Stimulated activated CD4-positive, alpha-beta T cell treated with anti-CD3 and anti-CD28 coated beads, Interleukin-4, amount 100 ng/mL, for 24 hours (primary cell): ENCODE results near the gene RRP36.
"Not testable (repeated sequence)": the region's sequence is repeated elsewhere in the genome, so short reads cannot be mapped to it uniquely, and the experiment has no call there.

Experiments
- DNase-seq: peaks from one replicate; pipeline ENCODE4 v3.0.0-alpha.2; 2020

The RRP36 gene, protein sequence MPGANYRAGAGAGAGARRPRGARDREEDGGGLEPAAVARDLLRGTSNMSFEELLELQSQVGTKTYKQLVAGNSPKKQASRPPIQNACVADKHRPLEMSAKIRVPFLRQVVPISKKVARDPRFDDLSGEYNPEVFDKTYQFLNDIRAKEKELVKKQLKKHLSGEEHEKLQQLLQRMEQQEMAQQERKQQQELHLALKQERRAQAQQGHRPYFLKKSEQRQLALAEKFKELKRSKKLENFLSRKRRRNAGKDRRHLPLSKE

DNA sequence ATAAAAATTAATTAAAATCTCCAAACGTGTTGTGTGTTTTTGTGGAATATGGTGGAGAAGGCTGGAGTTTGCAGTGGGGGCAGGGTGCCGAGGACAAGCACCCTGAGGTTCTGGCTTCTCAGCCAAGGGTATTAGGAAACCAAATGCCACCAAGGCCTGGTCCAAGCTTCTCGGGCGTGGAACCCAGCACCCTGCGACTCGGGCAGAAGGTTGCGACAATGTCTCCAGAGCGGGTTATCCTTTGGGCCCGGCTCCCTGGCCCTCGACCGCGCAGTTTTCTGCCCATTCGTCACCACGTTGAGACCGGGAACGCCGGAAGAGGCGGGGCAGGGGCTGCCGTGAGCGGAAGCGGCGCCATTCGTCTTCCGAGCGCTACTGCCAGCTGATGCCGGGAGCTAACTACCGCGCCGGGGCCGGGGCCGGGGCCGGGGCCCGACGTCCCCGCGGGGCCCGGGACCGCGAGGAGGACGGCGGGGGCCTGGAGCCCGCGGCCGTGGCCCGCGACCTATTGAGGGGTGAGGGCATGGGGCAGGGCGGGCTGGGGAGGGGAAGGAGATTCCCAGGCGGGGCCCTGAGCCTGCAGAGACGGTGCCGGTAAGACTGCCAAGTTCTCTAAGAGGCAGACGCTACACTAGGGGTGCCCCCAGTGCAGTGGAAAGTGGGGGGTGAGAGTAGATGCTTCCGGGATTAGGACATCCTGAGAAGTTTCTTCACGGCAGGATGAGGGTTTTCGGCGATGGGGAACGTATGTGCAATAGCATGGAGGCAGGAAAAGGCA lies at the start of gene RRP36:
Gene RRP36, plus strand, starts transcription at position 354 of the 778 bp plus-strand sequence. Its CDS starts 32 bp downstream, at position 386.
- peak; percentile 80 for DNase-seq

DNA sequence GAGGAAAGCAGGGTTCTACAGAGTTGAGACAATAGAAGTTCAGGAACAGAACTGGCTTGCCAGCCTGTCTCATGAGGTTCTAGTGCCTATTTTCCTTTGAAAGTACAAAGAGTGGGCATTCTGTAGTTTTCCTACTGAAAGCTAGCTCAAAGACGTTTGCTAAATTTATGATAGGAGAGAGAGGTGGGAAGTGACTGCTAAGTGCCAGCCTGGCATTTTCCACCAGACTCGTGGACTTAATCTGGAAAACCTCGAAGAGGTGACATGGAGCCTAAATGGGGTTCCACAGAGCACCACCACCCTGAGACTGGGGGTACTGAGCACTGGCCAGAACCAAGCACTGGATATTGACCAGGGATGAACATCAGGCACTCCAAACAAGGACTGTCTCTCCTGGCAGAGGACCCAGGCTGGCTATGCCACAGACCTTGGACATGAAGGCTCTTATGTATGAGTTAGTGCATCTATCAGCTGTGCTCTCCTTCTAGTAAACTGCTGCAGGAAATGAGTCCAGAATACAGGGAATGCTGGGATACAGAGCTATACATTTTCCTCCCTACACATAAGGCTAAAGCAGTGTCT lies 49.6 kb upstream of the RRP36 start:
- no peak for DNase-seq

DNA sequence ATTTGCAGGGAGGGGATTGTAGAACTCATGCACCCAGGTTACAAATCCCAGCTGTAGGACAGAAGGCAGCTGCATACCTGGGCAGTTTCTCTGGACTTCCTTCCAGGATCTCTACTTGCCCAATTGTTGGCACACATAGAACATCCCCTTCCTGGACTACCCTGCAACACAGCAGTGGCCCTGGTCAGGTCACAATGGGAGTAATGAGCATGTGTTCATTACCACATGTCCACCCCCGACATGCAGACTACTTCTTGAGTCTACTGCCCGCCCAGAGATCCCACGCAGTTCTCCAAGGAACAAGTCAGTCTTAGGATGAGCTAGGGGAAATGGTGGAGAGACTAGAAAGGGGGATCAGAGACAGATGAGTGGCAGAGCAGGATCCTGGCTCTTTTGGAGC lies 47.5 kb upstream of the RRP36 start:
- DNase-seq: no peak

DNA sequence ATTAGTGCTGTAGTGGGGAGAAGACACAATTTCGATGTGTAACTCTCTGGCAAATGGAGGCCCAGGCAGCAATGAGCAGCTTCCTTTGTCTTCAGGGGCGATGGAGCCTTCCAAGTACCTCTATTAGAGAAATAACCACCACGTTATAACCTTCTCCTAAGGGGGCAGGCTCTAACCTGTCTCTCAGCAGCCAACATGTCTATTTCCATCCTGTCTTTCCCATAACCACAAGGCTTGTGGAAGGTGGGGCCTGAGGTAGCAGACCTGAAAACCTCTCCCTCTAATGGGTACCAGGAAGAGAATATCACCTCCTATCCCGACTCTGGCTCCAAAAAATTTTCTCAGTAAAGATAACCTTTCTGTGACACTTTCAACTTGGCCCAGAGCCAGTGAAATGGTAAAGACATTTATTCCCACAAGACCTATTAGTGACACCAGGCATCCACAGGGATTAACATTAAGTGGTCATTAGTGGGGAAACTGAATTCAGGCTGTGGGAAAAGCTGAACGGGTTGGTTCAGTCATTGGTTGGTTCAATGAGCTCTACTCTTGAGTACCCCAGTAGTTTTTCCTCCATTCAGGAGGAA lies 46.4 kb upstream of the RRP36 start:
- no peak for DNase-seq

DNA sequence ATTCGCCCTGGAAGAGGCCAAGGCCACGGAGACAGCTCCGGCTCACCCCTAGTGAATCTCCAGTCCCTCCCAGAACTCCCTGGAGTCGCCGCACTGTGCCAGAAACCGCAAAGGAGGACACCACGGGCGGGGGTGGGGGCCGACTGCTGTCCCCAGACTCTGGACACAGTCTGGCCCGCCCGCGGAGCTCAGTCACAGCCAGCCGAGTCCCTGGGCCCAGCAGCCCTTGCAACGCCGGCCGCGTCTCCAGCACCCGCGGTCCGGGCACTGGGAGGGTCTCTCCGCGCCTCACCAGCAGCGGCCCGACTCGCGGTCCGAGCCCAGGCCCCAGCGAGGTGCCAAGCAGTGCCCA lies 43.0 kb upstream of the RRP36 start:
- DNase-seq: peak; percentile 23

DNA sequence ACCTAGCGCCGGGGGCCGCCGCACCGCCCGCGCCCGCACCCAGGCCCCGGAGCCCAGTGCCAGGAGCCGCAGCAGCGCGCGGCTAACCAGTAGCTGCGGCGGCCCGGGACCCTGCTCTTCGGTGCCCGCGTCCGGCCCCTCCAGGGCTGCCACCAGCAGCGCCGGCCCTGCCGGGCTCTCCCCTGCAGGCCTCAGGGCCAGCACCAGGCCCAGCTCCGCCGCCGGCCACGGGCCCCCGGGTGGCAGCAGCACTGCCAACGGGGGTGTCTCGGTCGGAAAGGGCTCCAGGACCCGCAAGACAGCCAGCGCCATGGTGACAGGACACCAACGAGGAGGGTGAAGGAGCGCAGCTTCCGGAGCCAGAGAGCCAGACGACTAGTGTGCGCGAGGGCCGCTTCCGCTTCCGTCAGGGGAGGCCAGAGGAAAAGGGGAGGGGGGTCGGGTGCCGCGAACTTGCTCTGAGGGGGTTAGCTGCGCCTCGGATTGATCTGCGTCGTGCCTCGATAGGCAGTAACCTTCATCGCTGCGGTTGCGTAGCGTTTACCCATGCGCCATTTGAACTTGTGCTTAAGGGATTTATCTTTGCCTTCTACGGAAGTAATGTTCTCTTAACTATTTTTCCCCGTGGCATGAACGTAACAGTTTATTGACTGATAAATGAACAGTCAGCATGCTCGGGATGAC lies 42.4 kb upstream of the RRP36 start, which contains the start of gene PEX6:
Gene PEX6, minus strand, starts transcription at position 343 of the 684 bp plus-strand sequence. Its CDS starts 31 bp downstream, at position 312.
- DNase-seq: peak; percentile 90

DNA sequence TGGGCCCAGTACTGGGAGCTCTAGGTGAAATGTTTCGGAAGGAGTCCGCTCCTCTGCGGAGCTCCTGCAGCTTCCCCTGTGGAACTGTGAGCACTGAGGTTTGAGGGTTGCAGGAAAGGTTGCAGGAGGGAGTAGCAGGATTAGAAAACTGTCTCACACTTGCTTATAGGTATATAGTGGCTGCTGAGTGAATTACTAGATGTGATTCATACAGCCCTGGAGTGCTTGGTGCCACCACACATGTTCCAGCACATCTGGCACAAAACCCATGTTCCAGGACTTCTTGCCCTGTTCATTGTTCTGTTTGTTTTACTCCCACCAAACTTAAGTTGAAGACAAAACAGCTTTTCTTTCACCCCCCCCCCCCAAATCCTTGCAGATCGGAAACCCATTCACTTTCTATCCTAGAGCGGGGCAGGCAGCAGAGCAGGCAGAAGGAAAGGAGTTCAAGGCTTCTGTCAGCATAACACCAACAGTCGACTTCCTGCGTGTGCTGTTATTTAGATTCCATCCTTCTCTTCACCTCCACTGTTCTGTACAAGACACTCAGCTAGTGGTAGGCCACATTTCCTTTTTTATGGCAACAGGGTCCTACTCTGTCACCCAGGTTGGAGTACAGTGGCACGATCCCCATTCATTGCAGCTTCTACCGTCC lies 41.8 kb upstream of the RRP36 start:
- DNase-seq: no peak

DNA sequence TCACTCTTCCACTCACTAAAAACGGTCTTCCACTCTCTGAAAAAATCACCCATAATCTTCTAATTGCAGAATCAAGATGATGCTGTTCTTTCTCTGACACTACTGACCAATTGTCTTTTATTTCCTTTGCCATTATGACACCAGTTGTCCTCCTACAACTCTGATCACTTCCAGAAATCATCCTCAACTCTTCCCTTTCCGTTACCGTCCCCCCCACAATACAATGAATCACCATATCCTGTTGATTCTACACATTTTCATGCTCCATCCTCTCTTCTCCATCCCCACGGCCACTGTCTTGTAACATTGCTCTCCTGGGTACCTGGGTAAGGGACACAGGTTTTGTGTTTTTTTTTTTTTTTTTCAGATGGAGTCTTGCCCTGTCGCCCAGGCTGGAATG lies 39.6 kb upstream of the RRP36 start:
- no peak for DNase-seq

DNA sequence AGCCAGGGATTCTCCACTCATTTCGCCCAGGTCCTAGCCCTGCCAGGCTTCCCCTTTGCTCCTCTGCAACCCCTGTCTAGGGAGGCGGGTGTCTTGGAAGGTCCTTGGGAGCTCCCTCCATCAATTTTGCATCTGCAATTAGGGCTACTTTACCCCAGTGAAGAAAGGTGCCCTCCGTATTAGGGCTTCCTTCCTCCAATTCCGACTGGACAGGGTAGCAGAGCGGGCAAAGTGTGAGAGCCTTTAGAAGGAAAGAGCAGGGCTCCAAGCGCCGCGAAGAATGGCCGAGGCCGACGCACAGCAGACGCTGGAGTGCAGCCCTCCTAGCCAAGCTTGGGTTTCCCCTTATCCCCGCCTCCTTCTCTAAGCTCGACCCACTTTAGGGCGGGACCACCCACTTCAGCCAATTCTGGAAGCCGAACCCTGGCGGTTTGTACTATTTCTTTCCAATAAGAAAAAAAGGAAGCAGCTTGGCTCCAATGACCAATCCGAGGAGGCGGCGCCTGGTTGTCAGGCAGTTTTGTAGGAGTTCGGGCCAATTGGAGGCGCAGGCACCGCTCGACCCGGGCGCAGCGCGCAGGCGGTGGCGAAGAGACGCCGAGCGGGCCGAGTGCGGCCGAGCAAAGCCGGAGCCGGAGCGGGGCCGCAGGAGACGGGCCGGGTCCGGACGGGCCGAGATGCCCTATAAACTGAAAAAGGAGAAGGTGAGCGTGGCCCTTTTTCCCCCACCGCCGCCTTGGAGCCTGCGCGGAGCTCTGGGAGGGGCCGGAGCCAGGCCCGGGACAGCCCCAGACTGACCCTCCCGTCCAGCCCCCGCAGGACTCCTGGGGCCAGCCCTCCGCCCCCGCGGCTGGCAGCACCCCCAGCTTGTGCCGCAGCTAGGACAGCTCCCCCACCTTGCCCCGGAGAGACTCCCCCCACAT lies 37.2 kb upstream of the RRP36 start, which contains the start of gene PPP2R5D:
Gene PPP2R5D, plus strand, starts transcription at position 570 of the 923 bp plus-strand sequence. Its CDS starts 108 bp downstream, at position 678.
- DNase-seq: peak; percentile 98

DNA sequence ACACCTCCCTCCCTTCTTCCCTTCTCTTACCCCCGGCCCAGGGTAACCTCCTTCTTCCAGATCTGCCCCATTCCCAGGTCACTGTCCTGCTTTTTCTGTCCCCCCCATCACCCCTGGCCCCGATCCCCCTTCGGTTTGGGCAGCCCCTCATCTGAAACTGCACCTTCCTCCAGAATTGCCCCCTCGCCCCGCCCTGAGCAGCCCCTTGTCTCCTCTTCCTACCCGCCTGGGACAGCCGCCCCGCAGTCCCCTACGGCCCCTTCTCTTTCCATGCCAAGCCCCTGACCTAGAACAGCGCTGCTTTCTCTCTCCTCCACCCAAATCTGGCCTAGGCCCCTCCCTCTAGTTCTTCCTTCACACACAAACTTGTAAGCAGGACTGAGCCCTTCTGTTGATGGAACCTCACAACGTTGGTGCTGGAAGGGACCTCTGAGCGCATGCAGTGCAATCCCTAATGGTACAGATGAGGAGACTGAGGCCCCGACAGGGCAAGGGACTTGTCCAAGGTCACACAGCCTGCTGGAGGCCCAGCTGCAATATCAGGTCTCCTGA lies 36.4 kb upstream of the RRP36 start:
- peak; percentile 12 for DNase-seq

DNA sequence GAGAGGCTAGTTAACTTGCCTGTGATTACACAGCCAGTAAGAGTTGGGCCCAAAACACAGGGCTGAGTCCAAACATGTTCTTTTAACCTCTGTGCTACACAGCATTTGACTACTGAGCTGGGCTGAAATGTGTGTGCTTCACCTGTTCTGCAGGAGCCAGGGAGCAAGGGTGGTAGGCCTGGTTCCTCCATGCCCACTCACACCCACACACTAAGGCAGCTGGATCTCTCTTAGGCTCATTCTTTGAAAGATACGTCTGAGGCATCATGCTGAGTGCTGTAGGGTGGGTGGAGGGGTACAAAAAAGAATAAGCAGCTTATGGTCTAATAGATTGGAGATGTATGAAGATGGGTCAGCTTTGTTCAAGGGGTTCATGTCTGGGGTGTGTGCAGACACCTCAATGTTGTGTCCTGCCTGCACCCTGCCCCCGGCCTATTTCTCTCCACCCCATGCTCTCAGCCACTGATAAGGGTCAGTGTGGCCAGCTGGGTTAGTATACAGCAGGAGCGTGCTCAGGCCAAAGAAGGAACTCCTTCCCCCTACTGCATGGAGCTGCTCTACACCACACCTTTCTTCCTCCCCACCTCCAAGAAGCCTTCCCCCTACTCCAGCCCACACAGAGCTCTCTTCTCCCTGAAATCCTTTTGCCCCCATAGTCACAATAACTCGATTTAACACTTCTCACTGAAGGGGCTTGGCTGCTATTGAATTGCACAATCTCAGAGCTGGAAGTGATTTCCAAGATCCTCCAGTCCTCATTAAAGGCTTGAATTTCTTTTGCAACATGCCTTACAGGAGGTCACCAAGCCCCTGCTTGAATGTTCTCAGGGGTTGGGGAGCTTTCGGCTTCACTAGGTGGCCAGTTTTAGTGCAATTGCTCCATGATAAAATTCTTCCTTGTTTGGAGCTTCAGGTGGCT lies 33.6 kb upstream of the RRP36 start:
- no peak for DNase-seq

DNA sequence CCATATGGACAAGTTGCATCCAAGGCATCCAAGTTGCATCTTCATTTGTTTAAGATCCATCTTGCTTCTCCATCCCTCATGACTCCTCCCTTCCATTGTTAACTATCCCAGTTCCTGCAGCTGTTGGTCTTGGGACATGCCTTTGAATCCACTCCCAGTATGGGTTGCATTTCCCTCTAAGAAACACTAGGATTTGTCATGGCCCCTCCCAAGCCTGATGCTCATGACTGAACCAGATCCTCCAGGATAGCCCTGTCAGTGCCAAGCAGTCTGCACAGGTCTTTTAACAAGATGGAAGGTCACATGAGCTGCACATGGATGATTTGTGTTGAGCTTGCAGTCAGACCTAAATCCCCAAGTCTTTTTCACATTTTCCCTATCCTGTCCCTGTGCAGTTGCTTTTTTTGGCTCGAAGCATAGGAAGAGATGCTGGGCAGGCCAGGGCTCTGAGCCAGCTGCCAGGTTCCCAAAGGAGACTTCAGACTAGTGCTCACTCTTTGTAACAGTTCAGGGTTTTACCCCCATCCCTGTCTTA lies 32.9 kb upstream of the RRP36 start:
- DNase-seq: no peak

DNA sequence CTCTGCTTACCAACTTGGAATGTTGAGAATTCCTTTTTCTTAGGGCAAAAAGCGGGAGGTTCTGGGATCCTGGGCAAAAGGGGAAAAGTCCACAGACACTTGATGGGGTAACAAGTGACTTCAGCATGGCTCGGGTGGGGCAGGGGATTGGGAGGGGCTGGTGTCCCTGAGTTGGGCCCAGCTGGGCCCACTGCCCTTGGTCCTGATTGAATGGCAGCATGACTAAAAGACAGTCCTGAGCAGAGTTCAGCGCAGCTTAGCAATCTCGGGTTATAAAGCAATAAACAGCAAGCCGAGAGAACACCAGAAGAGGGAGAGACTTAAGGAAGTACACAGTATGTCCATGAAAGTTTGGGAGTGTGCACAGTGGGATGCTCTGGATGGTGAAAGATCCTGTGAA lies 31.5 kb upstream of the RRP36 start:
- DNase-seq: no peak

DNA sequence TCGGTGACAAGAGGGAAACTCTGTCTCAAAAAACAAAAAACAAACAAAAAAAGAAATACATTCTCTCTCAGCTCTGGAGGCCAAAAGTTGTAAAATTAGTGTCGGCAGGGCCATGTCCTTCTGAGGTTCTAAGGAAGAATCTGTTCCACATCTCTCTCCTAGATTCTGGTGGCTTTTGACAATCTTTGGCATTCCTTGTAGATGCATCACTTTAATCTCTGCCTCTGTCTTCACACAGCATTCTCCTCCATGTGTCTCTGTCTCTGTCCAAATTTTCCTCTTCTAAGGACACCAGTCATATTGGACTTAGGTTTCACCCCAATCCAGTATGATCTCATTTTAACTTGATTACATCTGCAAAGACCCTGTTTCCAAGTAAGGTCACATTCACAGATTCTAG lies 28.0 kb upstream of the RRP36 start:
- no peak for DNase-seq

DNA sequence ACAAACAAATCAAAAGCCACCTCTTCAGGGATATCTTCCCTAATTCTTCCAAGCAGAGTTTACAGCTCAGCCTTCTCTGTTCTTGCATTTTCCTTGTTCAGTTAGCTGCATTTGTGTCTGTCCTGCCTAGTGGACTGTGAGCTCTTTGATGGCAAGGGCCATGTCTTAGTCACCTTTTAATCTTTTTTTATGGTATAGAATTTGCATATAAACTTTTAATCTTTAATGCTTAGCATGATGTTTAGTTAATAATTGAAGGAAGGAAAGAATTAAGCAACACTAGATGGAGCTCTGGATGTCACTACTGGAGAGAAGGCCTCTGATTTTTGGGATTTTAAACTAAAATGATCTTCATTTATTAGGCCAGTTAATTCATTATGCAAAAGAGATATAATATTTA lies 24.9 kb upstream of the RRP36 start:
- DNase-seq: no peak

DNA sequence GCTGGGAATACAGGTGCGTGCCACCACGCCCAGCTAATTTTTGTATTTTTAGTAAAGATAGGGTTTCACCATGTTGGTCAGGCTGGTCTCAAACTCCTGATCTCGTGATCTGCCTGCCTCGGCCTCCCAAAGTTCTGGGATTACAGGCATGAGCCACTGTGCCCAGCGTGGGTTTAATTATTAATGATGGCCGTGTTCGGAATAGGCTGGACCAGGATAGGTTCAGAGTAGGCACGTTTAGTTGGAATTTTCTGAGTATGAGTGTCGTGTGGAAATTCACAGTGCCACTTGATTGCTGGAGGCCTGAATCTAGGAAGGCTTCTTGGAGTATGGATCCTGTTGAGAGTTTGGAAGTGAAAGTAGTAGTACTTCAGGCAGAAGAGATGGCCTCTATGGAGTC lies 23.2 kb upstream of the RRP36 start:
- not testable (repeated sequence) for DNase-seq

DNA sequence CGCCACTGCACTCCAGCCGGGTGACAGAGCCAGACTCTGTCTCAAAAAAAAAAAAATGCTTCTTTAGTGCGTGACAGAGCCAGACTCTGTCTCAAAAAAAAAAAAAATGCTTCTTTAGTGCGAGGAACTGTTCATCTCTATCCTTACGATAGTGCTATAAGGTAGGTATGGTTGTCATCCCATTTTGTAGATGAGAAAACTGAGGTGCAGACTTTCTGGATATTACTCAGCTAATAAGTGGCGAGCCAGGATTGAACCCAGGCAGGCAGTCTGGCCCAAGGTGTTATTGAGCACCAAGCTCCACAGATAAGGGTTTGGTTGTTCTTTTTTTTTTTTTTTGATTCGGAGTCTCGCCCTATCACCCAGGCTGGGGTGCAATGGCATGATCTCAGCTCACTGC lies 19.6 kb upstream of the RRP36 start:
- DNase-seq: no peak

DNA sequence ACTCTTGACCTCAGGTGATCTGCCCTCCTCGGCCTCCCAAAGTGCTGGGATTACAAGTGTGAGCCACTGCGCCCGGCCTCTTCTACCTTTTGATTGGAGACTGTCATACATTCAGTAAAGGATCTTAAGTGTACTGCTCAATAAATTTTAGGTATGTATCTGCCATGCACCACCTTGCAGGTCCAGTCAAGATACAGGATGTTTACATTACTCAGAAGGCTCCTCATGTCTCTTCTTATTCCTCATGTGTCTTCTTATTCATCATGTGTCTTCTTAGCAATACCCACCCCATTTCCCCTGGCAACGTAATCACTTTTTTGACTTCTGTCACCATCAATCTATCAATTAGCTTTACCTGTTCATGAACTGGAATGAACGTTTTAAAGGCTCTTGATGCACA lies 15.6 kb upstream of the RRP36 start:
- DNase-seq: no peak

DNA sequence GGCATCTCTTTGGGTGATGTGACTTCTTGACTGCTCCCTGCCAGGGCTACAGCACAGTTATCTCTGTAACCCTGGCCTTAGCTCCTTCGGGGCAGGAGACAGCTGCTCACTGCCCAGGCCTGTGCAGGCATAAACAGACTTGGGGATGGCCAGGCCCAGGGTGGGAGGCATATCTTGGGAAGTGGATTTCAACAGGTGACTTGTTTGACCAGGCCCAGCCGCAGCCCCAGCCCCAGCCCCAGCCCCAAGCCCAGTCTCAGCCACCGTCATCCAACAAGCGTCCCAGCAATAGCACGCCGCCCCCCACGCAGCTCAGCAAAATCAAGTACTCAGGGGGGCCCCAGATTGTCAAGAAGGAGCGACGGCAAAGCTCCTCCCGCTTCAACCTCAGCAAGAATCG lies 15.2 kb upstream of the RRP36 start:
- no peak for DNase-seq

DNA sequence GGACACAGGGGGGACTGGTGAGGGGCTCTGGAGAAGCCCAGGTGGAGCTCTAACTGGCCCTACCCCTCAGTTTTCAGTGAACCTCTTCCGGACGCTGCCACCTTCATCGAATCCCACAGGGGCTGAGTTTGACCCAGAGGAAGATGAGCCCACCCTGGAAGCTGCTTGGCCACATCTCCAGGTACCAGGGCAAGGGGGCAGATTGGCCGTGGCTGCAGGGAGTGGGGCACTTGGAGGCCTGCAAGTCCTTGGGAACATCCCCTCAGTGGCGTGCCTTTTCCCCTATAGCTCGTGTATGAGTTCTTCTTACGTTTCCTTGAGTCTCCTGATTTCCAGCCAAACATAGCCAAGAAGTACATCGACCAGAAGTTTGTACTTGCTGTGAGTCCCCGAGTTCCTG lies 14.3 kb upstream of the RRP36 start:
- no peak for DNase-seq
